ENCODE data around the gene ABHD2. TPM values are rescaled to one million over a fixed set of nuclear protein-coding genes. Genes with fewer than 3 reads are reported as not detected.
"Not testable (repeated sequence)": the region's sequence is repeated elsewhere in the genome, so short reads cannot be mapped to it uniquely, and the experiment has no call there.

The ABHD2 gene
- total and polyA plus RNA-seq, 9 of the 15 experiments (the other 6 are each of a cell fraction or from before 2014, with no cell fraction given): 16.9 to 99.8 (median 47.5) TPM

- no peak for ATAC-seq
- no peak overlapping the region for H3K4me3 ChIP-seq
- ChIA-PET CTCF (ENCODE audit: low intra/inter-chr PET ratio) (interaction anchor here (1.2 kb wide), 1 partner anchor 75 kb away, joined by 4 read pairs; no protein-coding TSS in a partner anchor), POLR2A (interaction anchor here (0.6 to 1.2 kb wide), 2 partner anchors 13 to 38 kb away, joined by 4 read pairs; no protein-coding TSS in a partner anchor)
- H3K36me3 ChIP-seq (ENCODE audit: control insufficient read depth, insufficient read depth, low read length): peaks cover 70% of the 10 kb centered on the region
- no TSS peak for BruUV-seq (replicated peaks)
- in situ Hi-C loops (cut with MboI) (no loop called here), intact Hi-C loops (cut with micrococcal nuclease) (no loop called here)
- H3K27me3 ChIP-seq (ENCODE audit: control insufficient read depth in 2 of 2, insufficient read depth in 2 of 2, low read length in 2 of 2): no peaks in the 10 kb centered on the region
- peaks cover 13% of the 10 kb centered on the region; the same call in 2 of the 3 replicates for H3K79me2 ChIP-seq (ENCODE audit: control insufficient read depth, insufficient read depth, low read length)
- H3K9me3 ChIP-seq (replicated peaks; ENCODE audit: control insufficient read depth, insufficient read depth, low read depth, low read length): no peaks in the 10 kb centered on the region
- peak; percentile 14; the same call in 1 of the 2 replicates for TF ChIP-seq ESRRA (IDR thresholded peaks at IDR 0.05; ENCODE audit: borderline replicate concordance, low read depth)
- TF ChIP-seq PHTF2 (CRISPR knock-in tag; IDR thresholded peaks at IDR 0.05): no peak
- no peak overlapping the region for H3K4me2 ChIP-seq (ENCODE audit: insufficient read depth, low read length)
- no peak overlapping the region for H3K27ac ChIP-seq (ENCODE audit: extremely low read depth, low read depth, low read length)
- no peak for DNase-seq (ENCODE audit: extremely low read depth in 1 of 4, low spot score in 3 of 4)
- H3K9me1 ChIP-seq (ENCODE audit: control insufficient read depth, insufficient read depth, low read length): no peaks in the 10 kb centered on the region
- no peak for FAIRE-seq
- WGBS (ENCODE audit: insufficient coverage, low coverage, missing lambda C conversion rate): 55% methylated on average over 9 of the region's 9 CpGs
- no peaks in the 10 kb centered on the region for H4K20me1 ChIP-seq (replicated peaks; ENCODE audit: control insufficient read depth, insufficient read depth, low read length)
- H3K9ac ChIP-seq (ENCODE audit: insufficient read depth in 1 of 2, low read depth in 2 of 2, low read length in 2 of 2): peak overlapping the region in 1 of 2 experiments; percentile 6; a peak in 1 of 4 replicates
- H2AFZ ChIP-seq (ENCODE audit: low read depth, low read length): no peak overlapping the region
- H3K4me1 ChIP-seq (replicated peaks in 1 of 2; ENCODE audit: control insufficient read depth in 2 of 2, insufficient read depth in 2 of 2, low read length in 2 of 2): peaks cover 0 to 18% of the 10 kb centered on the region in 2 experiments; a peak in 3 of 5 replicates
These were observed 44.6 kb downstream of the ABHD2 start for GRCh38 chr15:89132611-89133507.

DNA sequence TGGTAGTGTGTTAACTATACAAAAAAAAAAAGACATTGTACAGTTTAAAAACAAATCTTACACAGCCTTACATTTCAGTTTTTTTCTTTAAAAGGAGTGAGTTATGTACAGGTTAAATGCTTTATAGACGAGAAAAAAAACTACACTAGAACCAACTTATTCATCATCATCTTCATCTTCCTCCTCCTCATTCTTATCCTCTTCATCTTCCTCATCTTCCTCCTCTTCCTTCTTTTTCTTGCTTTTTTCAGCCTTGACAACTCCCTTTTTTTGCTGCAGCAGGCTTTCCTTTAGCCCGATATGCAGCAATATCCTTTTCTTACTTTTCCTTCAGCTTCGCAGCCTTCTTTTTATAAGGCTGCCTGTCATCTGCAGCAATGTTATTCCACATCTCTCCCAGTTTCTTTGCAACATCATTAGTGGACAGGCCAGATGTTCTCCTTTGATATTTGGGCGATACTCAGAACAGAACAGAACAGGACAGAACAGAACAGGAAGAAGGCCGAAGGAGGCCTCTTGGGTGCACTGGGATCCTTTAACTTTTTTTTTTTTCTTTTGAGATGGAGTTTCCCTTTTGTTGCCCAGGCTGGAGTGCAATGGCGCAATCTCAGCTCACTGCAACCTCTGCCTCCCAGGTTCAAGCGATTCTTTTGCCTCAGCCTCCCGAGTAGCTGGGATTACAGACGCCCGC is 47.3 kb downstream of the ABHD2 start:
- H4K20me1 ChIP-seq (replicated peaks; ENCODE audit: control insufficient read depth, insufficient read depth, low read length); in situ Hi-C loops (cut with MboI); H3K27me3 ChIP-seq (ENCODE audit: control insufficient read depth in 2 of 2, insufficient read depth in 2 of 2, low read length in 2 of 2); DNase-seq (ENCODE audit: extremely low read depth in 1 of 4, low spot score in 3 of 4); intact Hi-C loops (cut with micrococcal nuclease); FAIRE-seq; H3K4me1 ChIP-seq (replicated peaks in 1 of 2; ENCODE audit: control insufficient read depth in 2 of 2, insufficient read depth in 2 of 2, low read length in 2 of 2); H3K4me3 ChIP-seq; BruUV-seq (replicated peaks); H3K9me1 ChIP-seq (ENCODE audit: control insufficient read depth, insufficient read depth, low read length); H2AFZ ChIP-seq (ENCODE audit: low read depth, low read length); H3K9ac ChIP-seq (ENCODE audit: insufficient read depth in 1 of 2, low read depth in 2 of 2, low read length in 2 of 2); H3K9me3 ChIP-seq (replicated peaks; ENCODE audit: control insufficient read depth, insufficient read depth, low read depth, low read length); ATAC-seq; H3K27ac ChIP-seq (ENCODE audit: extremely low read depth, low read depth, low read length); H3K4me2 ChIP-seq (ENCODE audit: insufficient read depth, low read length); CTCF ChIA-PET (ENCODE audit: low intra/inter-chr PET ratio): not testable (repeated sequence)
- peaks cover 60% of the 10 kb centered on the region for H3K36me3 ChIP-seq (ENCODE audit: control insufficient read depth, insufficient read depth, low read length)
- 93% methylated on average over 6 of the region's 10 CpGs for WGBS (ENCODE audit: insufficient coverage, low coverage, missing lambda C conversion rate)
- POLR2A ChIA-PET: interaction anchor here (0.6 kb wide), 1 partner anchor 84 kb away, joined by 3 read pairs; no protein-coding TSS in a partner anchor
- H3K79me2 ChIP-seq (ENCODE audit: control insufficient read depth, insufficient read depth, low read length): peaks cover 20% of the 10 kb centered on the region; the same call in 2 of the 3 replicates
